ENCODE data around the gene FGF19.

FGF19 gene

DNA sequence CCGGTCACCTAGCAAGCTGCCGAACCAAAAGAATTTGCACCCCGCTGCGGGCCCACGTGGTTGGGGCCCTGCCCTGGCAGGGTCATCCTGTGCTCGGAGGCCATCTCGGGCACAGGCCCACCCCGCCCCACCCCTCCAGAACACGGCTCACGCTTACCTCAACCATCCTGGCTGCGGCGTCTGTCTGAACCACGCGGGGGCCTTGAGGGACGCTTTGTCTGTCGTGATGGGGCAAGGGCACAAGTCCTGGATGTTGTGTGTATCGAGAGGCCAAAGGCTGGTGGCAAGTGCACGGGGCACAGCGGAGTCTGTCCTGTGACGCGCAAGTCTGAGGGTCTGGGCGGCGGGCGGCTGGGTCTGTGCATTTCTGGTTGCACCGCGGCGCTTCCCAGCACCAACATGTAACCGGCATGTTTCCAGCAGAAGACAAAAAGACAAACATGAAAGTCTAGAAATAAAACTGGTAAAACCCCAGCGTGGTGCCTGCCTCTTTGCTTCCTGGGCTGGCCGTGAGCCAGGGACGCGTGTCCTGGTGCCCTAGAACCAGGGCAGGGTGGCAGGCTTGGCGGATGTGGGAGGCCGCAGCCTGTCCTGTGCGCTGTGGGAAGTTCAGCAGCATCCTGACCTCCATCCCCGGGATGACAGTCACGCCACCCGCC is 49.7 kb downstream of the FGF19 start:
- DNase-seq: no peak

DNA sequence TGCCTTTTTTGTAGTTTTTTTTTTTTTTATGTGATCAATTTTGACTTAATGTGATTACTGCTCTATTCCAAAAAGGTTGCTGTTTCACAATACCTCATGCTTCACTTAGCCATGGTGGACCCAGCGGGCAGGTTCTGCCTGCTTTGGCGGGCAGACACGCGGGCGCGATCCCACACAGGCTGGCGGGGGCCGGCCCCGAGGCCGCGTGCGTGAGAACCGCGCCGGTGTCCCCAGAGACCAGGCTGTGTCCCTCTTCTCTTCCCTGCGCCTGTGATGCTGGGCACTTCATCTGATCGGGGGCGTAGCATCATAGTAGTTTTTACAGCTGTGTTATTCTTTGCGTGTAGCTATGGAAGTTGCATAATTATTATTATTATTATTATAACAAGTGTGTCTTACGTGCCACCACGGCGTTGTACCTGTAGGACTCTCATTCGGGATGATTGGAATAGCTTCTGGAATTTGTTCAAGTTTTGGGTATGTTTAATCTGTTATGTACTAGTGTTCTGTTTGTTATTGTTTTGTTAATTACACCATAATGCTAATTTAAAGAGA is 50.3 kb downstream of the FGF19 start:
- DNase-seq: no peak

DNA sequence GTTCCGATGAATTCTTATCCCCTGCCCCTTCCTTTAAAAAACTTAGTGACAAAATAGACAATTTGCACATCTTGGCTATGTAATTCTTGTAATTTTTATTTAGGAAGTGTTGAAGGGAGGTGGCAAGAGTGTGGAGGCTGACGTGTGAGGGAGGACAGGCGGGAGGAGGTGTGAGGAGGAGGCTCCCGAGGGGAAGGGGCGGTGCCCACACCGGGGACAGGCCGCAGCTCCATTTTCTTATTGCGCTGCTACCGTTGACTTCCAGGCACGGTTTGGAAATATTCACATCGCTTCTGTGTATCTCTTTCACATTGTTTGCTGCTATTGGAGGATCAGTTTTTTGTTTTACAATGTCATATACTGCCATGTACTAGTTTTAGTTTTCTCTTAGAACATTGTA is 50.8 kb downstream of the FGF19 start:
- no peak for DNase-seq

DNA sequence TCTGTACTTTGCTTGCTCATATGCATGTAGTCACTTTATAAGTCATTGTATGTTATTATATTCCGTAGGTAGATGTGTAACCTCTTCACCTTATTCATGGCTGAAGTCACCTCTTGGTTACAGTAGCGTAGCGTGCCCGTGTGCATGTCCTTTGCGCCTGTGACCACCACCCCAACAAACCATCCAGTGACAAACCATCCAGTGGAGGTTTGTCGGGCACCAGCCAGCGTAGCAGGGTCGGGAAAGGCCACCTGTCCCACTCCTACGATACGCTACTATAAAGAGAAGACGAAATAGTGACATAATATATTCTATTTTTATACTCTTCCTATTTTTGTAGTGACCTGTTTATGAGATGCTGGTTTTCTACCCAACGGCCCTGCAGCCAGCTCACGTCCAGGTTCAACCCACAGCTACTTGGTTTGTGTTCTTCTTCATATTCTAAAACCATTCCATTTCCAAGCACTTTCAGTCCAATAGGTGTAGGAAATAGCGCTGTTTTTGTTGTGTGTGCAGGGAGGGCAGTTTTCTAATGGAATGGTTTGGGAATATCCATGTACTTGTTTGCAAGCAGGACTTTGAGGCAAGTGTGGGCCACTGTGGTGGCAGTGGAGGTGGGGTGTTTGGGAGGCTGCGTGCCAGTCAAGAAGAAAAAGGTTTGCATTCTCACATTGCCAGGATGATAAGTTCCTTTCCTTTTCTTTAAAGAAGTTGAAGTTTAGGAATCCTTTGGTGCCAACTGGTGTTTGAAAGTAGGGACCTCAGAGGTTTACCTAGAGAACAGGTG is 51.8 kb downstream of the FGF19 start:
- DNase-seq: no peak

DNA sequence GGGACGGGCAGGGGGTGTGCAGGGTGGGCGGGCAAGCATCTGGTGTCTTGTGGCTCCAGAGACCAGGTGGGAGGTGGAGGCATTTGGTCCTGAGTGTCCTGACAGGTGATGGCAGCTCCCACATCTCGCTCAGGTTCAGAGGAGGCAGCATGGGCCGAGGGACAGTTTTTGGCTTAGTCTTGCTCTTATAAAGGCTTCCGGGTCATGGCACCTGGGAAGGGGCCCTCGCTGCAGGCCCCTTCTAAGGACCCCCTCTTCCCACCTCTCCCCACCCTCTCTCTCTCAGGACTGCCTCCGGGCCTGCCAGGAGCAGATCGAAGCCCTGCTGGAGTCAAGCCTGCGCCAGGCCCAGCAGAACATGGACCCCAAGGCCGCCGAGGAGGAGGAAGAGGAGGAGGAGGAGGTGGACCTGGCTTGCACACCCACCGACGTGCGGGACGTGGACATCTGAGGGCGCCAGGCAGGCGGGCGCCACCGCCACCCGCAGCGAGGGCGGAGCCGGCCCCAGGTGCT is 52.9 kb downstream of the FGF19 start:
- no peak for DNase-seq

DNA sequence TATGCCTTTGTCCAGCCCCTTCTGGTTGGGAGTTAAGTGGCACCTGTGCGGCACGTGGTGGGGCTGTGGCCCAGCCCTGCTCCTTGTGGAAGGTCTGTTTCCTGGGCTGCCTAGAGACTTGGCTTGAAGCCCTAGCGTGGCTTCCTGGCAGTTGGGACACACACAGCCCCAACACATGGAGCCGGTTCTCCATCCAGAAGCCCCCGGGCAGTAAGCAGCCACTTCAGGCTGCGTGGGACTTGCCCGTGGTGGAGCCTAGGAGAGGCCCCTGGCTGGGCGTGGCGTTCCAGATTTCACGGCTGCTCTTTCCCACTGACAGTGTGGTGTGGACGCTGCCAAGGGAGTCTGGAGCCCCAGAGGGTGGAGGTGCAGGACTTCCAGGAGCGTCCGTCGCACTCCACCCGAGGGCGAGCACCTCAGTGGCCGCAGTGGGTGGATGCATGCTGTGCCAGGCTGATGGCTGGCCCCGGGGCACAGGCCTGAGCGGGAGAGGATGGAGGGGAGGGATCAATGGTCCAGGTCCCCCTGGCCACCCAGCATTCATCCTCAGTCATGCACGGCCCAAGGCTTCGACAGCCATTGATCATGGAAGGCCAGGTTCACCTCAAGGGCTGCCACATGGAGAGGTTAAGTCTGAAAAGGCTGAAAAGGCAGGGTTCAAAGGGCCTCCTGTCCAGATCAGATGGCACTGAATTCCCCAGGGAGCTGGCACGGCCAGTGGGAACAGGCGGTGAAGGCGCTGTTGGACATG is 53.6 kb downstream of the FGF19 start:
- no peak for DNase-seq

DNA sequence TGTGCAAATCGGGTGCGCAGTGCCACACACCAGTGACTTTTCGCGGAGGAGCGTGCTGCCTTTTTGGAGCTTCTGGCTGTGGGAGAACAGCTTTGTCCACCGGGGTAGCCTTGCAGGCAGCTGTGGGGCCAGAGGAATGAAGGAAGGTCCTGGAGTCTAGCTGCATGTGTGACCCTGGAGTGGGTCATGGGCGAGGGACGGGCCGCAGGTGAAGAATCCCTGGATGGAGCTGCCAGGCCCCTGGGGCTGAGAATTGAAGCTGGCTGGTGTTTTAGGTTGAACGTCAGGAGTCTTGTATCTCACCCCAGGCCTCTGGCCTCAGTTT is 54.3 kb downstream of the FGF19 start:
- DNase-seq: no peak

DNA sequence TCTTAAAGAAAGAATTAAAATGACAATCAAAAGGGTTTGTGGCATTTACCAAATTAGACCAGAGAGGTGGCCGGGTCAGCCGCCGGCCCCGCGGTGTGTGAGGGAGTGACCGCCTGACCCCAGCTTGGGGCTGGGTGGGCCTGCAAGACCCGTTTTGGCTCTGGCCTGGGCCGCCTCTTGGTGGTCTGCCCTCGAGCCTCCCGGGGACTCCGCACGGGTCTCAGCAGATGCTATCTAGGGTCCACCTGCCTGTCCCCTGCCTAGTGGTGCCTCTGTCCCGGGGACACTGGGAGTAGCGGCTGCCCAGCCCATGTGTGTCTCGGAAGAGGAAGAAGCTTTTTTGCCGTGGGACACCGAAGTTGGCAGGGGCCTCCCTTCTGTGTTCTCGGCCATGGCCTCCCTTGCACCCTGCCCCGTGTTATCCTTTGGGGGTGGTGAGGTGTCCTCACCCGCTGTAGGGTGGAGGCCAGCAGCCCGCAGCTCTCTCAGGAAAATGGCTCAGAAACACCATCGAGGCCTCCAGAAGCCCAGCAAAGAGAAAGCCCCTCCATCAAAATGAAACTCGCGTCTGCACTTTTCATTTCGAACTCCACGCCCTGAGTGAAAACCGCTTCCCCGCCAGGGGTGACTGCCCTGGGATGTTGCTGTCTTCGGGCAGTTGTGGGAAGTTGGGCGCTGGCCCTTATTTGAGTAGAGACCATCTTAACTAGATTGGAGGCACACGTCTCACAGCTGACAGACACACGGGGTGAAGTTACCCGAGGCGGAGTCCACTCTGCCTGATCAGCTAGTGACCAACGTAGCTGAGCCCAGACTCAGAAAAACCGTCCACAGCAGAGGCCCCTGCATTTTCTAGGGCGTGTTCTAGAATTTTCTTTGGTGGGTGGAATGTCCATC is 54.9 kb downstream of the FGF19 start:
- DNase-seq: no peak
